CD8-positive, alpha-beta memory T cell (primary cell): ENCODE measurements around the gene CLCNKB. TPM values are rescaled to one million over a fixed set of nuclear protein-coding genes. Genes with fewer than 3 reads are reported as not detected.
"Not testable (repeated sequence)": the region's sequence is repeated elsewhere in the genome, so short reads cannot be mapped to it uniquely, and the experiment has no call there.

Experiments
- CTCF ChIA-PET: fragments of 350-600 bp; sonication (Branson Sonifier 250); formaldehyde crosslinking; loops from one replicate; lab custom pipeline; 2021; ENCODE audit warnings: antibody characterized with exemption; lab: Charles Lee
- POLR2A ChIA-PET: fragments of 350-600 bp; sonication (Branson Sonifier 250); formaldehyde crosslinking; loops from one replicate; lab custom pipeline; 2021; ENCODE audit warnings: antibody characterized with exemption; lab: Charles Lee
- DNase-seq, 5 donors: peaks; one replicate each; pipeline versions ENCODE4 v3.0.0 to v3.0.0-alpha.2; 2020 to 2022; ENCODE audit warnings: mixed read lengths in 1 of 5
- H3K27ac ChIP-seq: one replicate; pipeline ENCODE4 v1.7.0; 2013; ENCODE audit warnings: low read depth, mild to moderate bottlenecking, low read length, moderate library complexity
- H3K27me3 ChIP-seq: 2 replicates; pipeline ENCODE4 v1.7.0; 2013; ENCODE audit warnings: low read length, mild to moderate bottlenecking; ENCODE audit not compliant: insufficient read depth, poor library complexity, severe bottlenecking
- H3K36me3 ChIP-seq: 2 replicates; pipeline ENCODE4 v1.7.0; 2013; ENCODE audit warnings: mild to moderate bottlenecking, low read length, moderate library complexity; ENCODE audit not compliant: insufficient read depth
- H3K4me1 ChIP-seq: 2 replicates; pipeline ENCODE4 v1.7.0; 2013; ENCODE audit warnings: mild to moderate bottlenecking, low read length, moderate library complexity; ENCODE audit not compliant: insufficient read depth
- H3K4me3 ChIP-seq: 2 replicates; pipeline ENCODE4 v1.7.0; 2013; ENCODE audit warnings: mild to moderate bottlenecking, low read length
- H3K9me3 ChIP-seq: 2 replicates; pipeline ENCODE4 v1.7.0; 2013; ENCODE audit warnings: mild to moderate bottlenecking, low read length
- H3K27ac Mint-ChIP-seq, 8 donors: one replicate each; pipeline ENCODE4 v1.8.0; 2020 to 2021; ENCODE audit warnings: mixed read lengths in 8 of 8, mild to moderate bottlenecking in 6 of 8, inconsistent platforms in 3 of 8, moderate library complexity in 3 of 8
- H3K27me3 Mint-ChIP-seq, 2 donors: one replicate each; pipeline ENCODE4 v1.8.0; 2020 to 2021; ENCODE audit warnings: mixed read lengths in 2 of 2, mild to moderate bottlenecking in 1 of 2, moderate library complexity in 1 of 2
- H3K36me3 Mint-ChIP-seq, 3 donors: one replicate each; pipeline ENCODE4 v1.8.0; 2020 to 2021; ENCODE audit warnings: mixed read lengths in 3 of 3, inconsistent platforms in 1 of 3, mild to moderate bottlenecking in 1 of 3
- H3K4me1 Mint-ChIP-seq, 3 donors: one replicate each; pipeline ENCODE4 v1.8.0; 2020 to 2021; ENCODE audit warnings: mixed read lengths in 3 of 3, inconsistent platforms in 1 of 3, mild to moderate bottlenecking in 1 of 3
- H3K4me3 Mint-ChIP-seq, 7 donors: one replicate each; pipeline ENCODE4 v1.8.0; 2020 to 2021; ENCODE audit warnings: mixed read lengths in 7 of 7, mild to moderate bottlenecking in 6 of 7, moderate library complexity in 4 of 7, inconsistent platforms in 2 of 7
- H3K9me3 Mint-ChIP-seq, 5 donors: one replicate each; pipeline ENCODE4 v1.8.0; 2020 to 2022; ENCODE audit warnings: mixed read lengths in 5 of 5, mild to moderate bottlenecking in 3 of 5, moderate library complexity in 2 of 5, inconsistent platforms in 1 of 5
- polyA plus RNA-seq: library from polyadenylated mRNA; unstranded; fragments of 300-500 nt; fragmentation: Illumina TruSeq; gene quantifications from one replicate; pipeline ENCODE4 v1.2.3, GENCODE V29; 2021
- total RNA-seq, 2 experiments: library from RNA; stranded (reverse); gene quantifications; one replicate each; pipeline ENCODE4 v1.2.3, GENCODE V29; 2021

CLCNKB gene
- total and polyA plus RNA-seq, 3 experiments from 2014 or later: not detected

GRCh38 chr1:16032388-16033102, 11.0 kb upstream of the CLCNKB start:
- Mint-ChIP-seq H3K9me3 (no peaks in the 10 kb centered on the region), H3K27ac (no peak overlapping the region), H3K36me3 (no peaks in the 10 kb centered on the region), H3K4me3 (no peak overlapping the region), H3K4me1 (no peaks in the 10 kb centered on the region), H3K27me3 (peaks cover 17 to 22% of the 10 kb centered on the region in 2 donors)
- ChIA-PET POLR2A (no interaction called here), CTCF (no interaction called here)
- Histone ChIP-seq H3K9me3 (no peaks in the 10 kb centered on the region), H3K36me3 (no peaks in the 10 kb centered on the region), H3K27me3 (no peaks in the 10 kb centered on the region), H3K27ac (no peak overlapping the region), H3K4me1 (no peaks in the 10 kb centered on the region), H3K4me3 (no peak overlapping the region)
- peak in 3 of 5 donors; percentile 18 to 56 (median 21) for DNase-seq

GRCh38 chr1:16033103-16033632, 10.4 kb upstream of the CLCNKB start:
- H3K9me3 Mint-ChIP-seq, H3K36me3 ChIP-seq, H3K27me3 ChIP-seq, H3K4me3 Mint-ChIP-seq, H3K27ac Mint-ChIP-seq, H3K27ac ChIP-seq, H3K36me3 Mint-ChIP-seq, CTCF ChIA-PET, H3K4me1 Mint-ChIP-seq, H3K9me3 ChIP-seq, DNase-seq, H3K4me1 ChIP-seq, POLR2A ChIA-PET, H3K4me3 ChIP-seq: not testable (repeated sequence)
- H3K27me3 Mint-ChIP-seq: peaks cover 13 to 19% of the 10 kb centered on the region in 2 donors

- POLR2A ChIA-PET, H3K27me3 ChIP-seq, H3K4me1 ChIP-seq, DNase-seq, H3K9me3 ChIP-seq, H3K27me3 Mint-ChIP-seq, H3K4me3 ChIP-seq, CTCF ChIA-PET, H3K36me3 Mint-ChIP-seq, H3K27ac Mint-ChIP-seq, H3K4me1 Mint-ChIP-seq, H3K4me3 Mint-ChIP-seq, H3K9me3 Mint-ChIP-seq, H3K36me3 ChIP-seq, H3K27ac ChIP-seq: not testable (repeated sequence)
Observed at GRCh38 chr1:16036461-16036860, 7.1 kb upstream of the CLCNKB start.

GRCh38 chr1:16038620-16038912, 5.0 kb upstream of the CLCNKB start:
- no peak overlapping the region for H3K27ac ChIP-seq
- H3K4me1 ChIP-seq: no peaks in the 10 kb centered on the region
- H3K36me3 ChIP-seq: no peaks in the 10 kb centered on the region
- no peak overlapping the region for H3K27ac Mint-ChIP-seq
- H3K27me3 ChIP-seq: no peaks in the 10 kb centered on the region
- H3K9me3 ChIP-seq: no peaks in the 10 kb centered on the region
- no peak overlapping the region for H3K4me3 ChIP-seq
- no peaks in the 10 kb centered on the region for H3K36me3 Mint-ChIP-seq
- H3K27me3 Mint-ChIP-seq: peaks cover 4 to 7% of the 10 kb centered on the region in 2 donors
- ChIA-PET CTCF (no interaction called here), POLR2A (no interaction called here)
- H3K4me3 Mint-ChIP-seq: peak overlapping the region in 1 of 7 donors; percentile 19
- H3K4me1 Mint-ChIP-seq: no peaks in the 10 kb centered on the region
- DNase-seq: no peak
- H3K9me3 Mint-ChIP-seq: no peaks in the 10 kb centered on the region

- H3K36me3 ChIP-seq, H3K27me3 ChIP-seq, CTCF ChIA-PET, H3K27ac Mint-ChIP-seq, DNase-seq, H3K27ac ChIP-seq, H3K4me3 Mint-ChIP-seq, H3K9me3 ChIP-seq, H3K4me3 ChIP-seq, H3K4me1 Mint-ChIP-seq, H3K27me3 Mint-ChIP-seq, POLR2A ChIA-PET, H3K9me3 Mint-ChIP-seq, H3K4me1 ChIP-seq, H3K36me3 Mint-ChIP-seq: not testable (repeated sequence)
Observed at GRCh38 chr1:16039871-16040270, 3.7 kb upstream of the CLCNKB start.

GRCh38 chr1:16041200-16041599, 2.4 kb upstream of the CLCNKB start:
- H3K36me3 Mint-ChIP-seq: no peaks in the 10 kb centered on the region
- H3K27me3 ChIP-seq: no peaks in the 10 kb centered on the region
- POLR2A ChIA-PET: no interaction called here
- H3K4me1 ChIP-seq: no peaks in the 10 kb centered on the region
- H3K27me3 Mint-ChIP-seq: peaks cover 6 to 13% of the 10 kb centered on the region in 2 donors
- H3K36me3 ChIP-seq: no peaks in the 10 kb centered on the region
- no peak for DNase-seq
- no peak overlapping the region for H3K27ac ChIP-seq
- CTCF ChIA-PET: no interaction called here
- H3K9me3 Mint-ChIP-seq: no peaks in the 10 kb centered on the region
- H3K4me3 ChIP-seq: no peak overlapping the region
- no peak overlapping the region for H3K27ac Mint-ChIP-seq
- no peaks in the 10 kb centered on the region for H3K4me1 Mint-ChIP-seq
- no peaks in the 10 kb centered on the region for H3K9me3 ChIP-seq
- no peak overlapping the region for H3K4me3 Mint-ChIP-seq

- H3K27me3 ChIP-seq: no peaks in the 10 kb centered on the region
- Mint-ChIP-seq H3K4me3 (no peak overlapping the region), H3K27ac (no peak overlapping the region), H3K36me3 (no peaks in the 10 kb centered on the region), H3K4me1 (no peaks in the 10 kb centered on the region), H3K9me3 (no peaks in the 10 kb centered on the region), H3K27me3 (peaks cover 6 to 15% of the 10 kb centered on the region in 2 donors)
- no peak for DNase-seq
- no peak overlapping the region for H3K27ac ChIP-seq
- H3K4me1 ChIP-seq: no peaks in the 10 kb centered on the region
- no peaks in the 10 kb centered on the region for H3K36me3 ChIP-seq
- H3K9me3 ChIP-seq: no peaks in the 10 kb centered on the region
- POLR2A ChIA-PET: no interaction called here
- CTCF ChIA-PET: no interaction called here
- H3K4me3 ChIP-seq: no peak overlapping the region
Observed at GRCh38 chr1:16042096-16042495, 1.5 kb upstream of the CLCNKB start.

- DNase-seq, H3K36me3 Mint-ChIP-seq, POLR2A ChIA-PET, H3K27ac Mint-ChIP-seq, H3K4me3 ChIP-seq, H3K27ac ChIP-seq, H3K9me3 ChIP-seq, H3K27me3 ChIP-seq, H3K9me3 Mint-ChIP-seq, H3K4me3 Mint-ChIP-seq, H3K36me3 ChIP-seq, H3K4me1 Mint-ChIP-seq, H3K4me1 ChIP-seq, CTCF ChIA-PET: not testable (repeated sequence)
- H3K27me3 Mint-ChIP-seq: peaks cover 7 to 15% of the 10 kb centered on the region in 2 donors
Observed at GRCh38 chr1:16042654-16043053, 928 bp upstream of the CLCNKB start.
